HepG2 (cell line): Measurements from ENCODE around the gene CYP11A1. TPM values are rescaled to one million over a fixed set of nuclear protein-coding genes. Genes with fewer than 3 reads are reported as not detected.
A peak's percentile ranks its signal among the peaks of the same experiment; 100 is the strongest.

ENCODE experiments used
- BCLAF1 ChIP-seq: fragments of 450-650 bp; IDR thresholded peaks from 2 replicates; pipeline ENCODE4 v1.6.1; 2017; ENCODE audit warnings: mild to moderate bottlenecking
- FOXJ3 ChIP-seq: sonication (generic); formaldehyde crosslinking; IDR thresholded peaks from 2 replicates; pipeline ENCODE4 v1.4.0; 2020; ENCODE audit warnings: missing genetic modification reagents, mild to moderate bottlenecking, borderline replicate concordance
- HNRNPK ChIP-seq: fragments of 200-400 bp; formaldehyde crosslinking; IDR thresholded peaks from 2 replicates; pipeline ENCODE4 v1.6.1; 2018; ENCODE audit warnings: low read length, low read depth, moderate library complexity, mild to moderate bottlenecking; ENCODE audit not compliant: poor library complexity, severe bottlenecking
- KAT7 ChIP-seq: IDR thresholded peaks from 2 replicates; pipeline ENCODE4 v1.6.1; 2018; ENCODE audit warnings: borderline replicate concordance, missing compliant biosample characterization
- MAX ChIP-seq: IDR thresholded peaks from 2 replicates; pipeline ENCODE4 v1.6.1; 2012; ENCODE audit warnings: inconsistent platforms
- REST ChIP-seq, 2 experiments: IDR thresholded peaks; 2 replicates each; pipeline ENCODE4 v1.6.1; 2011 to 2012; ENCODE audit warnings: low read length in 2 of 2, borderline replicate concordance in 1 of 2, low read depth in 1 of 2, mild to moderate bottlenecking in 1 of 2, moderate library complexity in 1 of 2
- SNAPC4 ChIP-seq: sonication (generic); formaldehyde crosslinking; IDR thresholded peaks from 2 replicates; pipeline ENCODE4 v1.4.0; 2020; ENCODE audit warnings: mild to moderate bottlenecking, missing genetic modification reagents
- ZFP41 ChIP-seq: sonication (generic); formaldehyde crosslinking; IDR thresholded peaks from 2 replicates; pipeline ENCODE4 v1.4.0; 2020; ENCODE audit warnings: mild to moderate bottlenecking, missing genetic modification reagents, borderline replicate concordance
- ZNF230 ChIP-seq: sonication (generic); formaldehyde crosslinking; IDR thresholded peaks from 2 replicates; pipeline ENCODE4 v1.4.0; 2020; ENCODE audit warnings: mild to moderate bottlenecking, missing genetic modification reagents
- ZNF441 ChIP-seq: sonication (generic); formaldehyde crosslinking; IDR thresholded peaks from 2 replicates; pipeline ENCODE4 v1.7.0; 2021; ENCODE audit warnings: missing genetic modification reagents, borderline replicate concordance
- ZNF7 ChIP-seq: IDR thresholded peaks from 2 replicates; pipeline ENCODE4 v1.6.1; 2016; ENCODE audit warnings: missing biosample characterization, missing genetic modification reagents
- ZNF709 ChIP-seq: sonication (generic); formaldehyde crosslinking; IDR thresholded peaks from 2 replicates; pipeline ENCODE4 v1.5.0; 2020; ENCODE audit warnings: mild to moderate bottlenecking, missing genetic modification reagents
- ZNF879 ChIP-seq: sonication (generic); formaldehyde crosslinking; IDR thresholded peaks from 2 replicates; pipeline ENCODE4 v1.8.1; 2023; ENCODE audit warnings: missing genetic modification reagents
- polyA plus RNA-seq, 8 experiments: library from polyadenylated mRNA; depleted of rRNA in 3 of 8; stranded (reverse) in 7 of 8; unstranded in 1 of 8; fragments of >200 nt; fragmentation: Illumina TruSeq in 4 of 8; extraction: Trizol in 4 of 8; gene quantifications; 2 replicates each; pipeline versions ENCODE4 v1.2.1 to v1.2.3, GENCODE V29; 2011 to 2016; ENCODE audit warnings: low read depth in 4 of 8, missing spikeins in 1 of 8, mixed read lengths in 1 of 8; ENCODE audit not compliant: insufficient read depth in 1 of 8
- total RNA-seq, 5 experiments: library from RNA; depleted of rRNA; stranded (reverse); fragments of >200 nt; fragmentation: Illumina TruSeq; extraction: Trizol; gene quantifications; 2 replicates each; pipeline ENCODE4 v1.2.3, GENCODE V29; 2016; ENCODE audit warnings: low read depth in 1 of 5
- TF ChIP-seq, protein P1 (sequence below): IDR thresholded peaks from 2 replicates; pipeline ENCODE4 v1.6.1; 2016

CYP11A1 gene
- total and polyA plus RNA-seq, 2 of the 13 experiments (the other 11 are each of a cell fraction or from before 2014, with no cell fraction given): 0.66 to 0.92 TPM

- TF ChIP-seq BCLAF1 (no peak), REST (IDR thresholded peaks at IDR 0.05; ENCODE audit: borderline replicate concordance in 1 of 2, low read depth in 1 of 2, low read length in 2 of 2) (peak in 1 of 2 experiments; percentile 99), ZNF879 (no peak), ZNF441 (peak; percentile 89), ZFP41 (CRISPR knock-in tag) (no peak), SNAPC4 (CRISPR knock-in tag) (no peak), FOXJ3 (CRISPR knock-in tag) (no peak), ZNF7 (CRISPR knock-in tag) (no peak), MAX (no peak), KAT7 (CRISPR knock-in tag) (no peak), ZNF230 (CRISPR knock-in tag) (0 out of 2 replicates have a peak, but pooled peaks have one; percentile 37), HNRNPK (no peak), ZNF709 (CRISPR knock-in tag) (peak; percentile 82; the same call in 1 of the 2 replicates)
- TF ChIP-seq, protein P1, sequence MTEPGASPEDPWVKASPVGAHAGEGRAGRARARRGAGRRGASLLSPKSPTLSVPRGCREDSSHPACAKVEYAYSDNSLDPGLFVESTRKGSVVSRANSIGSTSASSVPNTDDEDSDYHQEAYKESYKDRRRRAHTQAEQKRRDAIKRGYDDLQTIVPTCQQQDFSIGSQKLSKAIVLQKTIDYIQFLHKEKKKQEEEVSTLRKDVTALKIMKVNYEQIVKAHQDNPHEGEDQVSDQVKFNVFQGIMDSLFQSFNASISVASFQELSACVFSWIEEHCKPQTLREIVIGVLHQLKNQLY: no peak
Measured at GRCh38 chr15:74291101-74292071, 76.1 kb downstream of the CYP11A1 start (continued).
